ENCODE measurements around the gene SCNN1B.

DNA sequence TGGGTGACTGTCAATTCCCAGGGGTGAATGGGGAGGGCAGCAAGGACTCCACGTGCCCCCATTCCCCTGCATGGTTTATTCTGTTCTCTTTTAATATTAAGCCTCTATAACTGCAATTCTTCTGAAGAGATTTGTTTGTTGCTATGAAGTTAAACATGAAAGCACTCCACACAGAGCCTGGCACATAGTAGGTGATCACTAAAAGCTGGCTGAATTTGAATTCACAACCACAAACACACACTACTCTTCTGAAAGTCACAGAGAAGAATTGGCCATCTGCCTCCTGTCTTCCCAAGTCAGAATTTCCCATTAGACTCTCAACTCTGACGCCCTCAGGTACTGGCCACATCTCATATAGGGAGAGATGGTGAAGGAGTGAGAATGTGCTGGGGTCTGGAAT is 95.4 kb downstream of the SCNN1B start:
- TF ChIP-seq POLR2A (IDR thresholded peaks at IDR 0.05; ENCODE audit: low read depth, low read length) = no peak
- no peak for TF ChIP-seq POLR2AphosphoS5 (IDR thresholded peaks at IDR 0.05; ENCODE audit: low read depth, low read length)
- no peak for TF ChIP-seq TAF1 (IDR thresholded peaks at IDR 0.05; ENCODE audit: borderline replicate concordance, low read depth, low read length)

Measured in GM12892 (cell line).